WTC11 (cell line): ENCODE results near the gene NPFFR2. TPM values are rescaled to one million over a fixed set of nuclear protein-coding genes. Genes with fewer than 3 reads are reported as not detected.

Experiments used
- ATAC-seq: fragments of 200-7000 bp; cut with Tn5 transposase; 2 replicates; pipeline ENCODE4 v1.10.0; 2021; ENCODE audit warnings: mild to moderate bottlenecking, moderate library complexity
- CTCF ChIA-PET: fragments of 300-600 bp; sonication (Branson Sonifier 250); formaldehyde crosslinking; loops from one replicate; lab custom pipeline; 2021; ENCODE audit warnings: antibody characterized with exemption; lab: Charles Lee
- POLR2A ChIA-PET: fragments of 350-600 bp; sonication (Branson Sonifier 250); formaldehyde crosslinking; loops from one replicate; lab custom pipeline; 2021; ENCODE audit warnings: antibody characterized with exemption; lab: Charles Lee
- DNase-seq: peaks from one replicate; pipeline ENCODE4 v3.0.0; 2021; ENCODE audit warnings: low spot score
- H3K27ac Mint-ChIP-seq: 2 replicates; pipeline ENCODE4 v1.8.0; 2021; ENCODE audit warnings: mixed read lengths
- H3K27me3 Mint-ChIP-seq: 2 replicates; pipeline ENCODE4 v1.8.0; 2021; ENCODE audit warnings: low read depth, mild to moderate bottlenecking, moderate library complexity, mixed read lengths
- H3K36me3 Mint-ChIP-seq: 2 replicates; pipeline ENCODE4 v1.8.0; 2021; ENCODE audit warnings: mixed read lengths
- H3K4me1 Mint-ChIP-seq: 2 replicates; pipeline ENCODE4 v1.8.0; 2022; ENCODE audit warnings: mixed read lengths
- H3K4me3 Mint-ChIP-seq: 2 replicates; pipeline ENCODE4 v1.8.0; 2021; ENCODE audit warnings: mild to moderate bottlenecking, moderate library complexity, mixed read lengths
- H3K9me3 Mint-ChIP-seq: 2 replicates; pipeline ENCODE4 v1.8.0; 2021; ENCODE audit warnings: mixed read lengths
- ARID4B ChIP-seq: sonication (generic); formaldehyde crosslinking; IDR thresholded peaks from 2 replicates; pipeline ENCODE4 v1.8.0; 2023; ENCODE audit warnings: missing genetic modification reagents, mild to moderate bottlenecking, borderline replicate concordance
- ATF1 ChIP-seq: sonication (generic); formaldehyde crosslinking; IDR thresholded peaks from 2 replicates; pipeline ENCODE4 v1.8.1; 2023; ENCODE audit warnings: mild to moderate bottlenecking, moderate library complexity, missing genetic modification reagents
- E2F5 ChIP-seq: sonication (generic); formaldehyde crosslinking; IDR thresholded peaks from 2 replicates; pipeline ENCODE4 v1.8.1; 2022; ENCODE audit warnings: mild to moderate bottlenecking, moderate library complexity, missing genetic modification reagents
- ESRRA ChIP-seq: sonication (generic); formaldehyde crosslinking; IDR thresholded peaks from 2 replicates; pipeline ENCODE4 v1.8.1; 2022; ENCODE audit warnings: mild to moderate bottlenecking, missing genetic modification reagents, borderline replicate concordance
- FOXJ3 ChIP-seq: sonication (generic); formaldehyde crosslinking; IDR thresholded peaks from 2 replicates; pipeline ENCODE4 v1.9.0; 2021; ENCODE audit warnings: missing genetic modification reagents, mild to moderate bottlenecking, borderline replicate concordance
- GABPB1 ChIP-seq: sonication (generic); formaldehyde crosslinking; IDR thresholded peaks from 2 replicates; pipeline ENCODE4 v1.8.1; 2023; ENCODE audit warnings: mild to moderate bottlenecking, missing genetic modification reagents
- GRHL2 ChIP-seq: fragments of 250-450 bp; sonication (Bioruptor Pico); IDR thresholded peaks from 2 replicates; pipeline ENCODE4 v1.8.0; 2022; ENCODE audit warnings: mild to moderate bottlenecking, moderate library complexity; ENCODE audit not compliant: insufficient replicate concordance, severe bottlenecking
- KAT7 ChIP-seq: sonication (generic); formaldehyde crosslinking; IDR thresholded peaks from 2 replicates; pipeline ENCODE4 v1.8.1; 2023; ENCODE audit warnings: missing genetic modification reagents, mild to moderate bottlenecking, borderline replicate concordance
- MXD4 ChIP-seq: fragments of 250-450 bp; sonication (Bioruptor Pico); IDR thresholded peaks from 2 replicates; pipeline ENCODE4 v1.8.0; 2021; ENCODE audit warnings: mild to moderate bottlenecking, moderate library complexity, borderline replicate concordance
- MYBL2 ChIP-seq: sonication (generic); formaldehyde crosslinking; IDR thresholded peaks from 2 replicates; pipeline ENCODE4 v1.8.1; 2023; ENCODE audit warnings: mild to moderate bottlenecking, moderate library complexity, missing genetic modification reagents
- NFATC4 ChIP-seq: fragments of 250-450 bp; sonication (Bioruptor Pico); IDR thresholded peaks from 2 replicates; pipeline ENCODE4 v1.9.0; 2021; ENCODE audit warnings: mild to moderate bottlenecking
- NR1H2 ChIP-seq: sonication (generic); formaldehyde crosslinking; IDR thresholded peaks from 2 replicates; pipeline ENCODE4 v1.9.0; 2021; ENCODE audit warnings: mild to moderate bottlenecking, moderate library complexity, missing genetic modification reagents
- SOX15 ChIP-seq: fragments of 250-450 bp; sonication (Bioruptor Pico); IDR thresholded peaks from 2 replicates; pipeline ENCODE4 v1.9.0; 2021; ENCODE audit warnings: mild to moderate bottlenecking
- ZNF219 ChIP-seq: sonication (generic); formaldehyde crosslinking; IDR thresholded peaks from 2 replicates; pipeline ENCODE4 v1.8.0; 2023; ENCODE audit warnings: missing genetic modification reagents, mild to moderate bottlenecking, borderline replicate concordance
- ZNF232 ChIP-seq: sonication (generic); formaldehyde crosslinking; IDR thresholded peaks from 2 replicates; pipeline ENCODE4 v1.8.0; 2022; ENCODE audit warnings: mild to moderate bottlenecking, missing genetic modification reagents
- ZNF671 ChIP-seq: fragments of 250-450 bp; sonication (Bioruptor Pico); IDR thresholded peaks from 2 replicates; pipeline ENCODE4 v1.8.0; 2021; ENCODE audit warnings: mild to moderate bottlenecking
- total RNA-seq: library from RNA; stranded (reverse); gene quantifications from 3 replicates; pipeline ENCODE4 v1.2.3, GENCODE V29; 2021
- TF ChIP-seq, protein P1 (sequence below): sonication (generic); formaldehyde crosslinking; IDR thresholded peaks from 2 replicates; pipeline ENCODE4 v1.8.0; 2022; ENCODE audit warnings: missing genetic modification reagents
- TF ChIP-seq, protein P2 (sequence below): sonication (generic); formaldehyde crosslinking; IDR thresholded peaks from 2 replicates; pipeline ENCODE4 v1.8.1; 2022; ENCODE audit warnings: missing genetic modification reagents, borderline replicate concordance
- TF ChIP-seq, protein P3 (sequence below): sonication (generic); formaldehyde crosslinking; IDR thresholded peaks from 2 replicates; pipeline ENCODE4 v1.8.1; 2023; ENCODE audit warnings: mild to moderate bottlenecking, missing genetic modification reagents
- TF ChIP-seq, protein P4 (sequence below): sonication (generic); formaldehyde crosslinking; IDR thresholded peaks from 2 replicates; pipeline ENCODE4 v1.8.1; 2022; ENCODE audit warnings: mild to moderate bottlenecking, missing genetic modification reagents, moderate library complexity, borderline replicate concordance
- TF ChIP-seq, protein P5 (sequence below): sonication (generic); formaldehyde crosslinking; IDR thresholded peaks from 2 replicates; pipeline ENCODE4 v1.8.1; 2023; ENCODE audit warnings: mild to moderate bottlenecking, missing genetic modification reagents, moderate library complexity

Gene NPFFR2
- total RNA-seq, 1 experiment from 2014 or later = 3.0 TPM

DNA sequence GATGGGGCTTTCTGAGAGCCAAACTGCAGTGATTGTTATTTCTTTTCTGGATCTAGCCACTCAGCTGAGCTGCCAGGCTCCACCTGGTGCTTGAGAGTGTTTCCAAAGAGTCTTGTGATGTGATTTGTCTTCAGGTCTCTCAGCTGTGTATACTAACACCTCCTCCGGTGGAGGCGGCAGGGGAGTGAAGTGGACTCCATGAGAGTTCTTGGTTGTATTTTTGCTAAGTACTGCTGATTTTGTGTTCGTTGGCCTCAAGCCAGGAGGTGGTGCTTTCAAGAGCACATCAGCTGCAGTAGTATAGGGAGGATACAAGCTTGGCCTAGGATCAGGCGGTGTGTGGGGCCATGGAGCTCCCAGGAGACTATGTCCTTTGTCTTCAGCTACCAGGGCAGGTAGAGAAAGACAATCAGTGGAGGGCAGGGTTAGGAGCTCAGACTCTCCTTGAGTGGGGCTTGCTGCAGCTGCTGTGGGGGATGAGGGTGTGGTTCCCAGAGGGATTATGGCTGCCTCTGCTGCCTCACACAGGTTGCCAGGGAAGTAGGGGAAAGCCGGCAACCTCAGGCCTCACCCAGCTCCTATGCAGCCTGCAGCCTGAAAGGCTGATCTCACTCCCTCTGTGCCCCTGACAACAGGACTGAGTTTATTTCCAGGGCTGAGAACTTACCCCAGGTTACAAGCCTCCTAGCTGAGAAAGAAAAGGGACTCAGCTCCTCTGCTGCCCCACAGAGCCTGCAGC lies 62.4 kb downstream of the NPFFR2 start (continued):
- TF ChIP-seq, protein P1, sequence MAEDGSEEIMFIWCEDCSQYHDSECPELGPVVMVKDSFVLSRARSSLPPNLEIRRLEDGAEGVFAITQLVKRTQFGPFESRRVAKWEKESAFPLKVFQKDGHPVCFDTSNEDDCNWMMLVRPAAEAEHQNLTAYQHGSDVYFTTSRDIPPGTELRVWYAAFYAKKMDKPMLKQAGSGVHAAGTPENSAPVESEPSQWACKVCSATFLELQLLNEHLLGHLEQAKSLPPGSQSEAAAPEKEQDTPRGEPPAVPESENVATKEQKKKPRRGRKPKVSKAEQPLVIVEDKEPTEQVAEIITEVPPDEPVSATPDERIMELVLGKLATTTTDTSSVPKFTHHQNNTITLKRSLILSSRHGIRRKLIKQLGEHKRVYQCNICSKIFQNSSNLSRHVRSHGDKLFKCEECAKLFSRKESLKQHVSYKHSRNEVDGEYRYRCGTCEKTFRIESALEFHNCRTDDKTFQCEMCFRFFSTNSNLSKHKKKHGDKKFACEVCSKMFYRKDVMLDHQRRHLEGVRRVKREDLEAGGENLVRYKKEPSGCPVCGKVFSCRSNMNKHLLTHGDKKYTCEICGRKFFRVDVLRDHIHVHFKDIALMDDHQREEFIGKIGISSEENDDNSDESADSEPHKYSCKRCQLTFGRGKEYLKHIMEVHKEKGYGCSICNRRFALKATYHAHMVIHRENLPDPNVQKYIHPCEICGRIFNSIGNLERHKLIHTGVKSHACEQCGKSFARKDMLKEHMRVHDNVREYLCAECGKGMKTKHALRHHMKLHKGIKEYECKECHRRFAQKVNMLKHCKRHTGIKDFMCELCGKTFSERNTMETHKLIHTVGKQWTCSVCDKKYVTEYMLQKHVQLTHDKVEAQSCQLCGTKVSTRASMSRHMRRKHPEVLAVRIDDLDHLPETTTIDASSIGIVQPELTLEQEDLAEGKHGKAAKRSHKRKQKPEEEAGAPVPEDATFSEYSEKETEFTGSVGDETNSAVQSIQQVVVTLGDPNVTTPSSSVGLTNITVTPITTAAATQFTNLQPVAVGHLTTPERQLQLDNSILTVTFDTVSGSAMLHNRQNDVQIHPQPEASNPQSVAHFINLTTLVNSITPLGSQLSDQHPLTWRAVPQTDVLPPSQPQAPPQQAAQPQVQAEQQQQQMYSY (CRISPR knock-in tag) = no peak
- TF ChIP-seq, protein P2, sequence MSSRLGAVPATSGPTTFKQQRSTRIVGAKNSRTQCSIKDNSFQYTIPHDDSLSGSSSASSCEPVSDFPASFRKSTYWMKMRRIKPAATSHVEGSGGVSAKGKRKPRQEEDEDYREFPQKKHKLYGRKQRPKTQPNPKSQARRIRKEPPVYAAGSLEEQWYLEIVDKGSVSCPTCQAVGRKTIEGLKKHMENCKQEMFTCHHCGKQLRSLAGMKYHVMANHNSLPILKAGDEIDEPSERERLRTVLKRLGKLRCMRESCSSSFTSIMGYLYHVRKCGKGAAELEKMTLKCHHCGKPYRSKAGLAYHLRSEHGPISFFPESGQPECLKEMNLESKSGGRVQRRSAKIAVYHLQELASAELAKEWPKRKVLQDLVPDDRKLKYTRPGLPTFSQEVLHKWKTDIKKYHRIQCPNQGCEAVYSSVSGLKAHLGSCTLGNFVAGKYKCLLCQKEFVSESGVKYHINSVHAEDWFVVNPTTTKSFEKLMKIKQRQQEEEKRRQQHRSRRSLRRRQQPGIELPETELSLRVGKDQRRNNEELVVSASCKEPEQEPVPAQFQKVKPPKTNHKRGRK (CRISPR knock-in tag) = no peak

GRCh38 chr4:72107456-72107855 lies 75.7 kb downstream of the NPFFR2 start:
- TF ChIP-seq MXD4 (CRISPR knock-in tag) (no peak), KAT7 (CRISPR knock-in tag) (no peak), GABPB1 (CRISPR knock-in tag) (no peak), ARID4B (CRISPR knock-in tag) (no peak), NR1H2 (no peak), ATF1 (no peak), ZNF232 (CRISPR knock-in tag) (no peak), MYBL2 (CRISPR knock-in tag) (no peak), NFATC4 (no peak), ZNF671 (CRISPR knock-in tag) (no peak), ESRRA (CRISPR knock-in tag) (no peak), ZNF219 (CRISPR knock-in tag) (no peak), E2F5 (no peak), SOX15 (CRISPR knock-in tag) (no peak), GRHL2 (no peak), FOXJ3 (CRISPR knock-in tag) (no peak)
- TF ChIP-seq, protein P3, sequence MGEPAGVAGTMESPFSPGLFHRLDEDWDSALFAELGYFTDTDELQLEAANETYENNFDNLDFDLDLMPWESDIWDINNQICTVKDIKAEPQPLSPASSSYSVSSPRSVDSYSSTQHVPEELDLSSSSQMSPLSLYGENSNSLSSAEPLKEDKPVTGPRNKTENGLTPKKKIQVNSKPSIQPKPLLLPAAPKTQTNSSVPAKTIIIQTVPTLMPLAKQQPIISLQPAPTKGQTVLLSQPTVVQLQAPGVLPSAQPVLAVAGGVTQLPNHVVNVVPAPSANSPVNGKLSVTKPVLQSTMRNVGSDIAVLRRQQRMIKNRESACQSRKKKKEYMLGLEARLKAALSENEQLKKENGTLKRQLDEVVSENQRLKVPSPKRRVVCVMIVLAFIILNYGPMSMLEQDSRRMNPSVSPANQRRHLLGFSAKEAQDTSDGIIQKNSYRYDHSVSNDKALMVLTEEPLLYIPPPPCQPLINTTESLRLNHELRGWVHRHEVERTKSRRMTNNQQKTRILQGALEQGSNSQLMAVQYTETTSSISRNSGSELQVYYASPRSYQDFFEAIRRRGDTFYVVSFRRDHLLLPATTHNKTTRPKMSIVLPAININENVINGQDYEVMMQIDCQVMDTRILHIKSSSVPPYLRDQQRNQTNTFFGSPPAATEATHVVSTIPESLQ (CRISPR knock-in tag) = no peak
- TF ChIP-seq, protein P4, sequence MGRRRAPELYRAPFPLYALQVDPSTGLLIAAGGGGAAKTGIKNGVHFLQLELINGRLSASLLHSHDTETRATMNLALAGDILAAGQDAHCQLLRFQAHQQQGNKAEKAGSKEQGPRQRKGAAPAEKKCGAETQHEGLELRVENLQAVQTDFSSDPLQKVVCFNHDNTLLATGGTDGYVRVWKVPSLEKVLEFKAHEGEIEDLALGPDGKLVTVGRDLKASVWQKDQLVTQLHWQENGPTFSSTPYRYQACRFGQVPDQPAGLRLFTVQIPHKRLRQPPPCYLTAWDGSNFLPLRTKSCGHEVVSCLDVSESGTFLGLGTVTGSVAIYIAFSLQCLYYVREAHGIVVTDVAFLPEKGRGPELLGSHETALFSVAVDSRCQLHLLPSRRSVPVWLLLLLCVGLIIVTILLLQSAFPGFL (CRISPR knock-in tag) = no peak
- TF ChIP-seq, protein P5, sequence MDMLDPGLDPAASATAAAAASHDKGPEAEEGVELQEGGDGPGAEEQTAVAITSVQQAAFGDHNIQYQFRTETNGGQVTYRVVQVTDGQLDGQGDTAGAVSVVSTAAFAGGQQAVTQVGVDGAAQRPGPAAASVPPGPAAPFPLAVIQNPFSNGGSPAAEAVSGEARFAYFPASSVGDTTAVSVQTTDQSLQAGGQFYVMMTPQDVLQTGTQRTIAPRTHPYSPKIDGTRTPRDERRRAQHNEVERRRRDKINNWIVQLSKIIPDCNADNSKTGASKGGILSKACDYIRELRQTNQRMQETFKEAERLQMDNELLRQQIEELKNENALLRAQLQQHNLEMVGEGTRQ (CRISPR knock-in tag) = no peak
- Mint-ChIP-seq H3K27me3 (no peaks in the 10 kb centered on the region), H3K27ac (no peak overlapping the region), H3K9me3 (peaks cover 7% of the 10 kb centered on the region), H3K4me1 (no peaks in the 10 kb centered on the region), H3K36me3 (peaks cover 9% of the 10 kb centered on the region; the same call in 1 of the 2 replicates), H3K4me3 (no peak overlapping the region)
- no peak for ATAC-seq
- DNase-seq = no peak
- CTCF ChIA-PET = no interaction called here
- POLR2A ChIA-PET = no interaction called here
